NCI-H526 treated with DMSO at 0.1 percent for 48 hours (cell line): ENCODE data around the gene IER3.
"Not testable (repeated sequence)": the region's sequence is repeated elsewhere in the genome, so short reads cannot be mapped to it uniquely, and the experiment has no call there.

Experiments used
- DNase-seq: peaks from one replicate; lab custom pipeline; 2025; lab: John Stamatoyannopoulos, UW

IER3 gene

GRCh38 chr6:30723843-30724741 lies 20.3 kb downstream of the IER3 start:
- not testable (repeated sequence) for DNase-seq

- DNase-seq: not testable (repeated sequence)
Measured at GRCh38 chr6:30723159-30723842, 21.0 kb downstream of the IER3 start.

- DNase-seq: peak; percentile 59
Measured at GRCh38 chr6:30722280-30723112, 21.9 kb downstream of the IER3 start.

GRCh38 chr6:30722025-30722279 lies 22.4 kb downstream of the IER3 start:
- DNase-seq: not testable (repeated sequence)

- DNase-seq: peak; percentile 80
Measured at GRCh38 chr6:30721198-30722024, 22.9 kb downstream of the IER3 start.

- peak; percentile 55 for DNase-seq
Measured at GRCh38 chr6:30720738-30721197, 23.6 kb downstream of the IER3 start.

DNA sequence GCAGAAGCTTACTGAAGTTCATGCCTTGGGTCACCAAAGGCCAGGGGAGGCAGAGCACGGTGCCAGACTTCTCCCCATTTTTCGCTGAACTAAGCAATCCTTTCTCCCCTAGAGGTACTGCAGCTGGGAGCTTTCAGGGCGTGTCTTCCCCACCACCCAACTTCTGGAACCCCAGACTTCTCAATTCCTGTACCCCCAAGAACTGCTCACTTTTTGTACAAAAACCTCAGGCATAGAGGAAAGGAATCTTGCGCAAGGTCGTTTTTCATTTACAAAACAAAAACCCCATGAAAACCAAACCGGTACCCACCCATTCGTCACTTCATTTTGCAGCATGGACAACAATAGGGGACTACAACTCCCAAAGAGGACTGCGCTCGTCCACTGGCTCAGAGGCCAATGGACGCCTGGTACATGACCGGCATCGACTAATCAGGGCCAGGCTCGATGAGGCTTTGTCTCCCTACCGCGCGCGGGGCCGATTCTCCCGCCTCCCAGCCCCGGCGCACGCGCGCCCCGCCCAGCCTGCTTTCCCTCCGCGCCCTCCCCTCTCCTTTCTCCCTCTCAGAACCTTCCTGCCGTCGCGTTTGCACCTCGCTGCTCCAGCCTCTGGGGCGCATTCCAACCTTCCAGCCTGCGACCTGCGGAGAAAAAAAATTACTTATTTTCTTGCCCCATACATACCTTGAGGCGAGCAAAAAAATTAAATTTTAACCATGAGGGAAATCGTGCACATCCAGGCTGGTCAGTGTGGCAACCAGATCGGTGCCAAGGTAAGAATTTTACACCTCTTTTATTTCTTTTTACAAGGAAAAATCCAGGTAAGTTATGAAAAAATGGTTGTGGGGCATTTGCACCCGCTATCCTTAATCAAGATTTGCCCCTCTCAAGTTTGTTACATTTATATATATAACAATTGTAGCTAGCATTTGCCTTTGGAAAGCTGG lies 24.3 kb downstream of the IER3 start, which contains the start of gene TUBB:
Gene TUBB (plus strand): TSS at position 562 of the 947 bp plus-strand sequence. CDS start 155 bp downstream, at position 717.
- peak; percentile 95 for DNase-seq

- peak; percentile 37 for DNase-seq
Measured at GRCh38 chr6:30719356-30719755, 25.0 kb downstream of the IER3 start.

- not testable (repeated sequence) for DNase-seq
Measured at GRCh38 chr6:30717845-30718720, 26.3 kb downstream of the IER3 start.

DNA sequence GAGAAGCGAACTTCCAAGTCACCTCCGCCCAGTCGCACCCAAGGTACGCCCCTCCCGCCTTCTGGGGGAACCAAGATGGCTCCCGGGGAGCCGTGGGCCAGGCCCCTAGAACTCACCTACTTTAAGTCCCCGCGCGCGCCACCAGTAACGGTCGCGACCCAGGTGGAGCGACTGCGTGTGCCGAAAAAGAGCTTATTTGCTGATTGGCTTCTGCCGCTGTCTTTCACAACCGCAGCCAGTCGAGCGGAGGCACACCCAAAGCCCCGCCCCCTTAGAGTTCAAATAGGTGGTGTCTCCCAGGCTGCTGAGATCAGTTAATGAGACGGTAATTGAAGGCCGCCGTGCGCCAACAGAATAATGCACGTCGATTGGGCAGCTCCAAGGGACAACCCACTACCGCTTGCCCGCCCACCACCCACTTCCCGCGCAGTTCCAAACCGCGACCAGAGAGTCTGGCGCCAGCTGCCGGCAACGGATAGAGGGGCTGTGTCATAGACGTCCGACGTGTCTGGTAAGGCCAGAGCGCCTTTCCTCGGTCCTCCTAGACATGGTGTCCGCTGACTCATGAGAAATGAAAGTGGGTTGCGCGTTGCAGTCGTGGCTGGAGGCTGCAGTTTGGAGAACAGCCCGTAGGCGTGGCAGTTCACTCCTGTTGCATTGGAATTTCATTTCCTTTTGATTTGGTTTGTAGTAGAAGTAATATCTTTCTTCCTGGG lies 27.1 kb downstream of the IER3 start, which contains the start of gene MDC1:
Gene MDC1 (minus strand): TSS at position 153 of the 716 bp plus-strand sequence. CDS start 2,106 bp downstream, outside the sequence.
- DNase-seq: peak; percentile 99

DNA sequence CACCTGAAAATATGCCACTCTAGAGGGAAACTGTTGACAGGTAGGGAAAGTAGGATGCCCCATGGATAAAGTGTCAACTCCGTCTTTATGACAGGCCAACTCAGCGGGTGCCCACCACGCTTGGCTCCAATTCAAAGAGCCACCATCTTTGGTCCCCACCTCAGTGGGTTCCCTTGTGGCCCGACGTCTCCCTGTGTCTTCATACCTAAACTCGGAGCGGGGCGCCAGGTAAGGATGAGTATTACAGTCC lies 27.5 kb downstream of the IER3 start:
- no peak for DNase-seq

- DNase-seq: no peak
Measured at GRCh38 chr6:30714263-30714662, 30.1 kb downstream of the IER3 start.

- no peak for DNase-seq
Measured at GRCh38 chr6:30712441-30712945, 31.9 kb downstream of the IER3 start.

- DNase-seq: no peak
Measured at GRCh38 chr6:30711758-30712380, 32.5 kb downstream of the IER3 start.

DNA sequence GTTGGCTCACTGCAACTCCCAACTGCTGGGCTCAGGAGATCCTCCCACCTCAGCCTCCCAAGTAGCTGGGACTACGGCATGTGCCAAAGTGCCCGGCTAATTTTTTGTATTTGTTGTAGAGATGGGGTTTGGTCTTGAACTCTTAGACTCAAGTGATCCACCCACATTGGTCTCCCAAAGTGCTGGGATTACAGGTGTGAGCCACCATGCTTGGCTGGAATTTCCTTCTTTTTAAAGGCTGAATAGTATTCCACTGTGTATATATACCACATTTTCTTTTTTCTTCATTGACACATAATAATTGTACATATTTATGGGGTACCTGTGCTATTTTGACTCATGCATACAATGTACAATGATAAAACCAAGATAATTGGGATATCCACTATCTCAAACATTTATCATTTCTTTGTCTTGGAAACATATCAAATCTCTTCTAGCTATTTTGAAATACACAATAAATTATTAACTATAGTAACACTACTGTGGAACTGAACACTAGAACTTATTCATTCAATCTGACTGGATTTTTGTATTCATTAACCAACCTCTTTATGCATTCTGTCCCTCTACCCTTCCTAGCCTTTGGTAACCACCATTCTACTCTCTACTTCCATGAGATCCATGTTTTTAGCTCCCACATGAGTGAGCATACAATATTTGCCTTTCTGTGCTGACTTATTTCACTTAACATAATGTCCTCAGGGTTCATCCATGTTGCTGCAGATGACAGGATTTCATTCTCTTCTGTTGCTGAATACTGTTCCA lies 35.1 kb downstream of the IER3 start:
- DNase-seq: no peak

DNA sequence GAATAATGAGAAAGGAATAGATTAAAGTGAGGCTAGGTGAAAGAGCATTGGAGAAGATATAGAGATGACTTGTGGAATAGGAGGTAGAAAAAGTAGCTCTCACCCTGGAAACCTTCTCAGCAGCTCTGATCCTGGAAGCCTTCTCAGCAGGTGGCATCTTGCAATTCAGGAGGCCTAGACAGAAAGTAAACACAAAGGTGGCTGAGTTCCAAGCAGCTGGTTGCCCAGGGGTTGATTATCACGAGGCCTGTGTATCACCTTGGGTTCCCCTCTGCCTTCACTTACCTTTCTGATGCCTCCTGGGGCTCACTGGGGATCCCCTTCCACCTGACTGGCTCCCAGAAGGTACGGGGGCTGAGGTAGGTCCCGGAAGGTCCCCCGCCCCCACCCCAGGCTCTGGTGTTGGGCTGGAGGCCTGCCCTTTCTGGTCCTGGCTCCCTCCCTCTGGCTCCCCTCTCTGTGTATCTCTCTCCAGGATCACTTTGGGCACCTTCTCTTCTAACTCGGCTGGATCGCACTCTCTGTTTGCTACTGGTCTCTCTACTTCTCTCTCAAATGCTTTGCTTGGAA lies 37.0 kb downstream of the IER3 start:
- DNase-seq: no peak

DNA sequence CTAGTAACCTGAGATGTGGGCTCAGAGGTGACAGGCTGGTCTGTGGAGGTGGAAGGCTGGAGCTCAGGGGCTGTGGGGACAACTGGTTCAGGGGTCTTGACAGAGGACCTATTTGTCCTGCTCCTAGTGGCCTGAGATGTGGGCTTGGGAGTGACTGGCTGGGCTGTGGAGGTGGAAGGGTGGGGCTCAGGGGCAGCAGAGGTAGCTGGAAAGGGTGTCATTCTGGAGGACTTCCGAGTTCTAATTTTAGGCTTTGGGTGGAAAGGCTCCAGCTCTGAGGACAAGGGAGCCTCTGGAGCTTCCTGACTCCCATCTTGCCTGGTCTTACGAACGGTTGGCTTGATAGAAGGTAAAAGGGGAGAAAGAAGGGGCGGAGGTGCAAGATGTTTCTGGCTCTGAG lies 38.7 kb downstream of the IER3 start:
- DNase-seq: no peak
